ENCODE data around the gene HES6.

HES6 gene

GRCh38 chr2:238252766-238253630 lies 13.2 kb upstream of the HES6 start:
- DNase-seq: no peak

GRCh38 chr2:238251986-238252385 lies 12.1 kb upstream of the HES6 start:
- no peak for DNase-seq

GRCh38 chr2:238251331-238251730 lies 11.5 kb upstream of the HES6 start:
- DNase-seq: no peak

GRCh38 chr2:238250896-238251295 lies 11.1 kb upstream of the HES6 start:
- DNase-seq: no peak

- no peak for DNase-seq
These were observed 8.1 kb upstream of the HES6 start for GRCh38 chr2:238247841-238248453.

- no peak for DNase-seq
These were observed 7.4 kb upstream of the HES6 start for GRCh38 chr2:238247002-238247822.

- no peak for DNase-seq
These were observed 4.3 kb upstream of the HES6 start for GRCh38 chr2:238244151-238244550.

GRCh38 chr2:238243496-238244076 lies 3.7 kb upstream of the HES6 start:
- no peak for DNase-seq

- DNase-seq: peak; percentile 43
These were observed 3.1 kb upstream of the HES6 start for GRCh38 chr2:238242731-238243495.

GRCh38 chr2:238241970-238242369 lies 2.1 kb upstream of the HES6 start:
- no peak for DNase-seq

- peak; percentile 91 for DNase-seq
These were observed 1.2 kb upstream of the HES6 start for GRCh38 chr2:238240757-238241711.

GRCh38 chr2:238239543-238239862 lies 335 bp downstream of the HES6 start:
- no peak for DNase-seq

- DNase-seq: peak; percentile 83
These were observed 884 bp downstream of the HES6 start for GRCh38 chr2:238238766-238239542.

- DNase-seq: no peak
These were observed 1.5 kb downstream of the HES6 start for GRCh38 chr2:238238311-238238765.

GRCh38 chr2:238237431-238238135 lies 2.3 kb downstream of the HES6 start:
- no peak for DNase-seq

- DNase-seq: no peak
These were observed 3.3 kb downstream of the HES6 start for GRCh38 chr2:238236571-238236970.

- no peak for DNase-seq
These were observed 4.0 kb downstream of the HES6 start for GRCh38 chr2:238235856-238236255.

GRCh38 chr2:238235331-238235732 lies 4.5 kb downstream of the HES6 start:
- no peak for DNase-seq

- no peak for DNase-seq
These were observed 6.2 kb downstream of the HES6 start for GRCh38 chr2:238233625-238234024.

- no peak for DNase-seq
These were observed 8.0 kb downstream of the HES6 start for GRCh38 chr2:238231809-238232208.
